Activated T-helper 17 cell treated with anti-CD3 and anti-CD28 coated beads, Interleukin-2, amount 50 U/mL, for 72 hours (primary cell): ENCODE data around the gene CAMK2A. TPM values are rescaled to one million over a fixed set of nuclear protein-coding genes. Genes with fewer than 3 reads are reported as not detected.

ENCODE experiments used
- ATAC-seq: fragments of 150-1000 bp; cut with Tn5 transposase; replicated peaks from 2 replicates; pipeline ENCODE4 v1.10.0; 2021; ENCODE audit warnings: mild to moderate bottlenecking, moderate library complexity
- H3K27ac Mint-ChIP-seq: one replicate; pipeline ENCODE4 v1.8.0; 2022; ENCODE audit warnings: mixed read lengths
- H3K27me3 Mint-ChIP-seq: one replicate; pipeline ENCODE4 v1.8.0; 2022; ENCODE audit warnings: mixed read lengths
- H3K36me3 Mint-ChIP-seq: one replicate; pipeline ENCODE4 v1.8.0; 2022; ENCODE audit warnings: low read depth, mild to moderate bottlenecking, mixed read lengths
- H3K4me1 Mint-ChIP-seq: one replicate; pipeline ENCODE4 v1.8.0; 2022; ENCODE audit warnings: mixed read lengths
- H3K4me3 Mint-ChIP-seq: one replicate; pipeline ENCODE4 v1.8.0; 2022; ENCODE audit warnings: mild to moderate bottlenecking, mixed read lengths
- H3K9me3 Mint-ChIP-seq: one replicate; pipeline ENCODE4 v1.8.0; 2022; ENCODE audit warnings: mixed read lengths
- total RNA-seq, 2 donors: library from RNA; stranded (reverse); gene quantifications; one replicate each; pipeline ENCODE4 v1.2.3, GENCODE V29; 2022

CAMK2A gene
- total RNA-seq, 2 donors from 2014 or later, result not detected

GRCh38 chr5:150286820-150287219 lies 2.8 kb downstream of the CAMK2A start:
- ATAC-seq, result no peak
- Mint-ChIP-seq H3K4me1 (no peaks in the 10 kb centered on the region), H3K27ac (no peak overlapping the region), H3K4me3 (no peak overlapping the region), H3K27me3 (peaks cover 4% of the 10 kb centered on the region), H3K9me3 (no peaks in the 10 kb centered on the region), H3K36me3 (no peaks in the 10 kb centered on the region)

- no peak for ATAC-seq
- no peaks in the 10 kb centered on the region for H3K36me3 Mint-ChIP-seq
- no peak overlapping the region for H3K4me3 Mint-ChIP-seq
- no peak overlapping the region for H3K27ac Mint-ChIP-seq
- peaks cover under 1% of the 10 kb centered on the region for H3K27me3 Mint-ChIP-seq
- H3K9me3 Mint-ChIP-seq, result no peaks in the 10 kb centered on the region
- H3K4me1 Mint-ChIP-seq, result no peaks in the 10 kb centered on the region
These were observed 4.5 kb downstream of the CAMK2A start for GRCh38 chr5:150285114-150285513.

GRCh38 chr5:150284311-150284710 lies 5.3 kb downstream of the CAMK2A start:
- Mint-ChIP-seq H3K27ac (no peak overlapping the region), H3K4me1 (no peaks in the 10 kb centered on the region), H3K4me3 (no peak overlapping the region), H3K36me3 (no peaks in the 10 kb centered on the region), H3K9me3 (no peaks in the 10 kb centered on the region), H3K27me3 (peaks cover 3% of the 10 kb centered on the region)
- ATAC-seq, result no peak

GRCh38 chr5:150283904-150284303 lies 5.7 kb downstream of the CAMK2A start:
- no peak overlapping the region for H3K27ac Mint-ChIP-seq
- no peaks in the 10 kb centered on the region for H3K36me3 Mint-ChIP-seq
- peaks cover 4% of the 10 kb centered on the region for H3K27me3 Mint-ChIP-seq
- no peaks in the 10 kb centered on the region for H3K9me3 Mint-ChIP-seq
- no peak overlapping the region for H3K4me3 Mint-ChIP-seq
- H3K4me1 Mint-ChIP-seq, result no peaks in the 10 kb centered on the region
- ATAC-seq, result no peak

- peaks cover 7% of the 10 kb centered on the region for H3K27me3 Mint-ChIP-seq
- H3K36me3 Mint-ChIP-seq, result no peaks in the 10 kb centered on the region
- no peaks in the 10 kb centered on the region for H3K4me1 Mint-ChIP-seq
- H3K9me3 Mint-ChIP-seq, result no peaks in the 10 kb centered on the region
- H3K4me3 Mint-ChIP-seq, result no peak overlapping the region
- ATAC-seq, result no peak
- H3K27ac Mint-ChIP-seq, result no peak overlapping the region
These were observed 7.6 kb downstream of the CAMK2A start for GRCh38 chr5:150281987-150282386.

GRCh38 chr5:150279330-150280020 lies 10.1 kb downstream of the CAMK2A start:
- peaks cover 12% of the 10 kb centered on the region for H3K27me3 Mint-ChIP-seq
- no peak overlapping the region for H3K27ac Mint-ChIP-seq
- no peaks in the 10 kb centered on the region for H3K36me3 Mint-ChIP-seq
- H3K4me1 Mint-ChIP-seq, result no peaks in the 10 kb centered on the region
- ATAC-seq, result no peak
- no peak overlapping the region for H3K4me3 Mint-ChIP-seq
- H3K9me3 Mint-ChIP-seq, result no peaks in the 10 kb centered on the region

GRCh38 chr5:150278916-150279315 lies 10.7 kb downstream of the CAMK2A start:
- ATAC-seq, result no peak
- H3K4me1 Mint-ChIP-seq, result no peaks in the 10 kb centered on the region

GRCh38 chr5:150278046-150278730 lies 11.4 kb downstream of the CAMK2A start:
- no peak overlapping the region for H3K4me3 Mint-ChIP-seq
- H3K9me3 Mint-ChIP-seq, result no peaks in the 10 kb centered on the region
- no peaks in the 10 kb centered on the region for H3K36me3 Mint-ChIP-seq
- no peak overlapping the region for H3K27ac Mint-ChIP-seq
- no peaks in the 10 kb centered on the region for H3K4me1 Mint-ChIP-seq
- no peak for ATAC-seq
- H3K27me3 Mint-ChIP-seq, result peaks cover 12% of the 10 kb centered on the region

More at GRCh38 chr5:150278916-150279315, 10.7 kb downstream of the CAMK2A start:
- Mint-ChIP-seq H3K27ac (no peak overlapping the region), H3K4me3 (no peak overlapping the region), H3K27me3 (peaks cover 12% of the 10 kb centered on the region), H3K36me3 (no peaks in the 10 kb centered on the region), H3K9me3 (no peaks in the 10 kb centered on the region)

- H3K27ac Mint-ChIP-seq, result no peak overlapping the region
- H3K36me3 Mint-ChIP-seq, result no peaks in the 10 kb centered on the region
- no peak for ATAC-seq
- H3K27me3 Mint-ChIP-seq, result peaks cover 12% of the 10 kb centered on the region
- no peaks in the 10 kb centered on the region for H3K9me3 Mint-ChIP-seq
- H3K4me3 Mint-ChIP-seq, result no peak overlapping the region
- H3K4me1 Mint-ChIP-seq, result no peaks in the 10 kb centered on the region
These were observed 12.5 kb downstream of the CAMK2A start for GRCh38 chr5:150277043-150277442.

GRCh38 chr5:150274811-150275210 lies 14.8 kb downstream of the CAMK2A start:
- no peak overlapping the region for H3K4me3 Mint-ChIP-seq
- peaks cover 14% of the 10 kb centered on the region for H3K27me3 Mint-ChIP-seq
- H3K36me3 Mint-ChIP-seq, result no peaks in the 10 kb centered on the region
- H3K4me1 Mint-ChIP-seq, result no peaks in the 10 kb centered on the region
- ATAC-seq, result no peak
- peak overlapping the region; percentile 71 for H3K27ac Mint-ChIP-seq
- H3K9me3 Mint-ChIP-seq, result no peaks in the 10 kb centered on the region

- ATAC-seq, result no peak
- Mint-ChIP-seq H3K4me3 (no peak overlapping the region), H3K9me3 (no peaks in the 10 kb centered on the region), H3K27me3 (peaks cover 7% of the 10 kb centered on the region), H3K4me1 (no peaks in the 10 kb centered on the region), H3K27ac (no peak overlapping the region), H3K36me3 (no peaks in the 10 kb centered on the region)
These were observed 17.0 kb downstream of the CAMK2A start for GRCh38 chr5:150272531-150272930.

- Mint-ChIP-seq H3K4me3 (no peak overlapping the region), H3K27ac (no peak overlapping the region), H3K4me1 (no peaks in the 10 kb centered on the region), H3K27me3 (peaks cover 7% of the 10 kb centered on the region), H3K9me3 (no peaks in the 10 kb centered on the region), H3K36me3 (no peaks in the 10 kb centered on the region)
- no peak for ATAC-seq
These were observed 17.6 kb downstream of the CAMK2A start for GRCh38 chr5:150271923-150272322.

GRCh38 chr5:150271296-150271692 lies 18.3 kb downstream of the CAMK2A start:
- Mint-ChIP-seq H3K27ac (no peak overlapping the region), H3K36me3 (no peaks in the 10 kb centered on the region), H3K9me3 (no peaks in the 10 kb centered on the region), H3K27me3 (peaks cover 5% of the 10 kb centered on the region), H3K4me3 (no peak overlapping the region), H3K4me1 (no peaks in the 10 kb centered on the region)
- ATAC-seq, result no peak

GRCh38 chr5:150270541-150271295 lies 18.9 kb downstream of the CAMK2A start:
- Mint-ChIP-seq H3K4me1 (no peaks in the 10 kb centered on the region), H3K27me3 (peaks cover 3% of the 10 kb centered on the region), H3K9me3 (no peaks in the 10 kb centered on the region), H3K36me3 (no peaks in the 10 kb centered on the region), H3K27ac (no peak overlapping the region), H3K4me3 (no peak overlapping the region)
- ATAC-seq, result no peak

- no peak overlapping the region for H3K4me3 Mint-ChIP-seq
- H3K9me3 Mint-ChIP-seq, result no peaks in the 10 kb centered on the region
- peaks cover 5% of the 10 kb centered on the region for H3K27me3 Mint-ChIP-seq
- no peak overlapping the region for H3K27ac Mint-ChIP-seq
- no peak for ATAC-seq
- no peaks in the 10 kb centered on the region for H3K36me3 Mint-ChIP-seq
- H3K4me1 Mint-ChIP-seq, result no peaks in the 10 kb centered on the region
These were observed 22.7 kb downstream of the CAMK2A start for GRCh38 chr5:150266871-150267291.
